GM12801 (cell line): ENCODE data around the gene LRMDA.

Source experiments
- CTCF ChIP-seq: IDR thresholded peaks from one replicate; pipeline ENCODE4 v1.5.1; 2011; ENCODE audit warnings: control low read depth; ENCODE audit not compliant: insufficient read length; ENCODE audit errors: extremely low read depth

The LRMDA gene

GRCh38 chr10:75486591-75486990 lies 55.2 kb downstream of the LRMDA start:
- TF ChIP-seq CTCF, result no peak

- TF ChIP-seq CTCF, result no peak
Observed at GRCh38 chr10:75487087-75487754, 55.8 kb downstream of the LRMDA start.

- TF ChIP-seq CTCF, result no peak
Observed at GRCh38 chr10:75487755-75488125, 56.3 kb downstream of the LRMDA start.

GRCh38 chr10:75492173-75492925 lies 60.9 kb downstream of the LRMDA start:
- no peak for TF ChIP-seq CTCF

- no peak for TF ChIP-seq CTCF
Observed at GRCh38 chr10:75493464-75493863, 62.0 kb downstream of the LRMDA start.

- TF ChIP-seq CTCF, result no peak
Observed at GRCh38 chr10:75495434-75496190, 64.2 kb downstream of the LRMDA start.

- TF ChIP-seq CTCF, result no peak
Observed at GRCh38 chr10:75496191-75496567, 64.8 kb downstream of the LRMDA start.
